CD4-positive, alpha-beta memory T cell (primary cell): ENCODE data around the gene DNASE1L3. TPM values are rescaled to one million over a fixed set of nuclear protein-coding genes. Genes with fewer than 3 reads are reported as not detected.

Experiments
- CTCF ChIA-PET: fragments of 350-600 bp; sonication (Branson Sonifier 250); formaldehyde crosslinking; loops from one replicate; lab custom pipeline; 2021; ENCODE audit warnings: inconsistent platforms; ENCODE audit not compliant: partially characterized antibody; lab: Charles Lee
- POLR2A ChIA-PET: fragments of 350-600 bp; sonication (Branson Sonifier 250); formaldehyde crosslinking; loops from one replicate; lab custom pipeline; 2021; ENCODE audit not compliant: partially characterized antibody; lab: Charles Lee
- DNase-seq, 5 donors: peaks; one replicate each; pipeline versions ENCODE4 v3.0.0 to v3.0.0-alpha.2; 2020 to 2022; ENCODE audit warnings: mixed read lengths in 1 of 5
- H3K27ac ChIP-seq: one replicate; pipeline ENCODE4 v1.7.0; 2013; ENCODE audit warnings: low read depth, low read length
- H3K27me3 ChIP-seq: 2 replicates; pipeline ENCODE4 v1.7.0; 2013; ENCODE audit warnings: mild to moderate bottlenecking, low read length, moderate library complexity; ENCODE audit not compliant: insufficient read depth
- H3K36me3 ChIP-seq: 2 replicates; pipeline ENCODE4 v1.7.0; 2013; ENCODE audit warnings: mild to moderate bottlenecking, low read length, moderate library complexity; ENCODE audit not compliant: insufficient read depth
- H3K4me1 ChIP-seq: 2 replicates; pipeline ENCODE4 v1.7.0; 2013; ENCODE audit warnings: mild to moderate bottlenecking, low read length, moderate library complexity; ENCODE audit not compliant: insufficient read depth
- H3K4me3 ChIP-seq, 2 donors: one replicate each; pipeline ENCODE4 v1.7.0; 2013; ENCODE audit warnings: low read length in 2 of 2, mild to moderate bottlenecking in 1 of 2
- H3K9me3 ChIP-seq, 2 donors: one replicate each; pipeline ENCODE4 v1.7.0; 2013; ENCODE audit warnings: low read length in 2 of 2, control low read depth in 1 of 2; ENCODE audit not compliant: control insufficient read depth in 1 of 2
- H3K27ac Mint-ChIP-seq, 7 donors: one replicate each; pipeline ENCODE4 v1.8.0; 2020 to 2021; ENCODE audit warnings: mixed read lengths in 7 of 7, mild to moderate bottlenecking in 6 of 7, inconsistent platforms in 3 of 7, moderate library complexity in 3 of 7
- H3K27me3 Mint-ChIP-seq, 2 donors: one replicate each; pipeline ENCODE4 v1.8.0; 2020 to 2021; ENCODE audit warnings: mixed read lengths in 2 of 2
- H3K36me3 Mint-ChIP-seq, 2 donors: one replicate each; pipeline ENCODE4 v1.8.0; 2020 to 2021; ENCODE audit warnings: mixed read lengths in 2 of 2, inconsistent platforms in 1 of 2, mild to moderate bottlenecking in 1 of 2
- H3K4me1 Mint-ChIP-seq, 4 donors: one replicate each; pipeline ENCODE4 v1.8.0; 2020 to 2021; ENCODE audit warnings: mixed read lengths in 4 of 4, mild to moderate bottlenecking in 1 of 4
- H3K4me3 Mint-ChIP-seq, 8 donors: one replicate each; pipeline ENCODE4 v1.8.0; 2020 to 2021; ENCODE audit warnings: mixed read lengths in 8 of 8, mild to moderate bottlenecking in 7 of 8, moderate library complexity in 6 of 8, inconsistent platforms in 3 of 8
- H3K9me3 Mint-ChIP-seq, 8 donors: one replicate each; pipeline ENCODE4 v1.8.0; 2020 to 2021; ENCODE audit warnings: mixed read lengths in 8 of 8, mild to moderate bottlenecking in 5 of 8, inconsistent platforms in 3 of 8, moderate library complexity in 1 of 8
- intact Hi-C: fragments of 100-400 bp; cut with micrococcal nuclease; formaldehyde crosslinking; loops from one replicate; pipeline ENCODE4 v1.15.1; 2023
- polyA plus RNA-seq, 2 donors: library from polyadenylated mRNA; unstranded; fragments of 300-500 nt; fragmentation: Illumina TruSeq; gene quantifications; one replicate each; pipeline ENCODE4 v1.2.3, GENCODE V29; 2021
- total RNA-seq, 2 experiments: library from RNA; stranded (reverse); gene quantifications; one replicate each; pipeline ENCODE4 v1.2.3, GENCODE V29; 2021

DNASE1L3 gene
- total and polyA plus RNA-seq, 4 experiments from 2014 or later = not detected

GRCh38 chr3:58173669-58174398, 36.9 kb downstream of the DNASE1L3 start:
- Histone ChIP-seq H3K4me1 (peaks cover 15% of the 10 kb centered on the region), H3K36me3 (no peaks in the 10 kb centered on the region), H3K27me3 (no peaks in the 10 kb centered on the region), H3K4me3 (no peak overlapping the region), H3K9me3 (no peaks in the 10 kb centered on the region), H3K27ac (no peak overlapping the region)
- peak in 1 of 5 donors; percentile 14 for DNase-seq
- H3K4me1 Mint-ChIP-seq = peaks cover 3 to 14% (median 9%) of the 10 kb centered on the region in 4 donors
- H3K27ac Mint-ChIP-seq = peak overlapping the region in 1 of 7 donors; percentile 48
- no peaks in the 10 kb centered on the region for H3K27me3 Mint-ChIP-seq
- ChIA-PET POLR2A (no interaction called here), CTCF (interaction anchor here (1.2 to 1.6 kb wide), 3 partner anchors 8 to 166 kb away, joined by 3 to 4 read pairs (median 4); partner anchors contain the start of gene FLNB)
- H3K9me3 Mint-ChIP-seq = no peaks in the 10 kb centered on the region
- intact Hi-C loops = no loop called here
- H3K4me3 Mint-ChIP-seq = no peak overlapping the region
- H3K36me3 Mint-ChIP-seq = peaks cover 6 to 23% of the 10 kb centered on the region in 2 donors

GRCh38 chr3:58173029-58173668, 37.6 kb downstream of the DNASE1L3 start:
- no peaks in the 10 kb centered on the region for H3K9me3 Mint-ChIP-seq
- ChIA-PET CTCF (interaction anchor here (1.4 to 1.6 kb wide), 2 partner anchors 10 to 165 kb away, joined by 4 read pairs; partner anchors contain the start of gene FLNB), POLR2A (no interaction called here)
- no peak for DNase-seq
- peaks cover 0 to 7% (median 4%) of the 10 kb centered on the region in 4 donors for H3K4me1 Mint-ChIP-seq
- no peaks in the 10 kb centered on the region for H3K36me3 ChIP-seq
- H3K4me3 ChIP-seq = no peak overlapping the region
- peaks cover 8% of the 10 kb centered on the region for H3K4me1 ChIP-seq
- no peaks in the 10 kb centered on the region for H3K27me3 ChIP-seq
- H3K27ac Mint-ChIP-seq = peak overlapping the region in 1 of 7 donors; percentile 11
- no peak overlapping the region for H3K4me3 Mint-ChIP-seq
- H3K9me3 ChIP-seq = no peaks in the 10 kb centered on the region
- no peak overlapping the region for H3K27ac ChIP-seq
- H3K27me3 Mint-ChIP-seq = no peaks in the 10 kb centered on the region
- intact Hi-C loops = no loop called here
- peaks cover 7 to 27% of the 10 kb centered on the region in 2 donors for H3K36me3 Mint-ChIP-seq

- intact Hi-C loops = no loop called here
- Histone ChIP-seq H3K27ac (no peak overlapping the region), H3K9me3 (no peaks in the 10 kb centered on the region), H3K36me3 (no peaks in the 10 kb centered on the region), H3K27me3 (no peaks in the 10 kb centered on the region), H3K4me3 (no peak overlapping the region), H3K4me1 (no peaks in the 10 kb centered on the region)
- H3K4me3 Mint-ChIP-seq = no peak overlapping the region
- no peaks in the 10 kb centered on the region for H3K27me3 Mint-ChIP-seq
- H3K4me1 Mint-ChIP-seq = peaks cover 0 to 2% (median 0%) of the 10 kb centered on the region in 4 donors
- no peaks in the 10 kb centered on the region for H3K9me3 Mint-ChIP-seq
- peaks cover 12 to 27% of the 10 kb centered on the region in 2 donors for H3K36me3 Mint-ChIP-seq
- ChIA-PET CTCF (interaction anchor here (0.9 to 1.3 kb wide), 2 partner anchors 12 to 17 kb away, joined by 3 read pairs; no protein-coding TSS in a partner anchor), POLR2A (no interaction called here)
- peak overlapping the region in 1 of 7 donors; percentile 49 for H3K27ac Mint-ChIP-seq
- no peak for DNase-seq
Measured at GRCh38 chr3:58171126-58171525, 39.6 kb downstream of the DNASE1L3 start.

- Histone ChIP-seq H3K4me3 (no peak overlapping the region), H3K36me3 (no peaks in the 10 kb centered on the region), H3K9me3 (no peaks in the 10 kb centered on the region), H3K27me3 (no peaks in the 10 kb centered on the region), H3K4me1 (no peaks in the 10 kb centered on the region), H3K27ac (no peak overlapping the region)
- intact Hi-C loops = no loop called here
- peaks cover 12 to 27% of the 10 kb centered on the region in 2 donors for H3K36me3 Mint-ChIP-seq
- POLR2A ChIA-PET = no interaction called here
- H3K9me3 Mint-ChIP-seq = no peaks in the 10 kb centered on the region
- H3K27ac Mint-ChIP-seq = peak overlapping the region in 1 of 7 donors; percentile 78
- DNase-seq = no peak
- no peaks in the 10 kb centered on the region for H3K4me1 Mint-ChIP-seq
- H3K4me3 Mint-ChIP-seq = no peak overlapping the region
- no peaks in the 10 kb centered on the region for H3K27me3 Mint-ChIP-seq
- CTCF ChIA-PET = no interaction called here
Measured at GRCh38 chr3:58170376-58170775, 40.4 kb downstream of the DNASE1L3 start.

GRCh38 chr3:58169371-58169770, 41.4 kb downstream of the DNASE1L3 start:
- Mint-ChIP-seq H3K27ac (peak overlapping the region in 1 of 7 donors; percentile 55), H3K9me3 (no peaks in the 10 kb centered on the region), H3K27me3 (no peaks in the 10 kb centered on the region), H3K36me3 (peaks cover 12 to 27% of the 10 kb centered on the region in 2 donors), H3K4me3 (no peak overlapping the region), H3K4me1 (no peaks in the 10 kb centered on the region)
- H3K9me3 ChIP-seq = no peaks in the 10 kb centered on the region
- ChIA-PET POLR2A (no interaction called here), CTCF (no interaction called here)
- no peaks in the 10 kb centered on the region for H3K27me3 ChIP-seq
- no peaks in the 10 kb centered on the region for H3K4me1 ChIP-seq
- no peak overlapping the region for H3K27ac ChIP-seq
- H3K4me3 ChIP-seq = no peak overlapping the region
- DNase-seq = no peak
- intact Hi-C loops = no loop called here
- H3K36me3 ChIP-seq = no peaks in the 10 kb centered on the region

- no peak overlapping the region for H3K4me3 Mint-ChIP-seq
- H3K27ac Mint-ChIP-seq = peak overlapping the region in 2 of 7 donors; percentile 22 to 43
- no peaks in the 10 kb centered on the region for H3K9me3 ChIP-seq
- H3K27ac ChIP-seq = no peak overlapping the region
- H3K27me3 ChIP-seq = no peaks in the 10 kb centered on the region
- DNase-seq = no peak
- H3K9me3 Mint-ChIP-seq = no peaks in the 10 kb centered on the region
- H3K4me1 ChIP-seq = no peaks in the 10 kb centered on the region
- no peak overlapping the region for H3K4me3 ChIP-seq
- peaks cover 2% of the 10 kb centered on the region for H3K36me3 ChIP-seq
- peaks cover 17 to 35% of the 10 kb centered on the region in 2 donors for H3K36me3 Mint-ChIP-seq
- CTCF ChIA-PET = interaction anchor here (1.6 to 6.9 kb wide), 4 partner anchors 11 to 771 kb away, joined by 3 to 59 read pairs (median 12); partner anchors contain the start of gene FLNB
- POLR2A ChIA-PET = no interaction called here
- intact Hi-C loops = no loop called here
- no peaks in the 10 kb centered on the region for H3K27me3 Mint-ChIP-seq
- no peaks in the 10 kb centered on the region for H3K4me1 Mint-ChIP-seq
Measured at GRCh38 chr3:58168498-58168897, 42.3 kb downstream of the DNASE1L3 start.
